ENCODE data around the gene CCDC73.

Gene CCDC73

GRCh38 chr11:32562839-32563599 lies 231.4 kb downstream of the CCDC73 start:
- Histone ChIP-seq H3K4me1 (ENCODE audit: control insufficient read depth in 1 of 2, insufficient read depth in 2 of 2, low read length in 2 of 2) (no peaks in the 10 kb centered on the region), H3K27ac (ENCODE audit: low read length) (no peak overlapping the region), H3K27me3 (ENCODE audit: low read depth, low read length) (no peaks in the 10 kb centered on the region), H3K36me3 (ENCODE audit: control insufficient read depth in 1 of 2, insufficient read depth in 2 of 2, low read length in 2 of 2) (no peaks in the 10 kb centered on the region), H3K9me3 (ENCODE audit: control insufficient read depth in 1 of 2, low read length in 2 of 2) (no peaks in the 10 kb centered on the region), H3K4me3 (ENCODE audit: low read depth in 1 of 2, low read length in 2 of 2) (no peak overlapping the region)

- no peak overlapping the region for H3K27ac ChIP-seq (ENCODE audit: low read length)
- no peaks in the 10 kb centered on the region for H3K9me3 ChIP-seq (ENCODE audit: control insufficient read depth in 1 of 2, low read length in 2 of 2)
- no peaks in the 10 kb centered on the region for H3K36me3 ChIP-seq (ENCODE audit: control insufficient read depth in 1 of 2, insufficient read depth in 2 of 2, low read length in 2 of 2)
- no peaks in the 10 kb centered on the region for H3K27me3 ChIP-seq (ENCODE audit: low read depth, low read length)
- no peak overlapping the region for H3K4me3 ChIP-seq (ENCODE audit: low read depth in 1 of 2, low read length in 2 of 2)
- H3K4me1 ChIP-seq (ENCODE audit: control insufficient read depth in 1 of 2, insufficient read depth in 2 of 2, low read length in 2 of 2): no peaks in the 10 kb centered on the region
These were observed 232.6 kb downstream of the CCDC73 start for GRCh38 chr11:32561835-32562234.

GRCh38 chr11:32555895-32556294 lies 238.6 kb downstream of the CCDC73 start:
- Histone ChIP-seq H3K27me3 (ENCODE audit: low read depth, low read length) (no peaks in the 10 kb centered on the region), H3K9me3 (ENCODE audit: control insufficient read depth in 1 of 2, low read length in 2 of 2) (no peaks in the 10 kb centered on the region), H3K36me3 (ENCODE audit: control insufficient read depth in 1 of 2, insufficient read depth in 2 of 2, low read length in 2 of 2) (no peaks in the 10 kb centered on the region), H3K4me1 (ENCODE audit: control insufficient read depth in 1 of 2, insufficient read depth in 2 of 2, low read length in 2 of 2) (no peaks in the 10 kb centered on the region), H3K27ac (ENCODE audit: low read length) (no peak overlapping the region), H3K4me3 (ENCODE audit: low read depth in 1 of 2, low read length in 2 of 2) (no peak overlapping the region)

DNA sequence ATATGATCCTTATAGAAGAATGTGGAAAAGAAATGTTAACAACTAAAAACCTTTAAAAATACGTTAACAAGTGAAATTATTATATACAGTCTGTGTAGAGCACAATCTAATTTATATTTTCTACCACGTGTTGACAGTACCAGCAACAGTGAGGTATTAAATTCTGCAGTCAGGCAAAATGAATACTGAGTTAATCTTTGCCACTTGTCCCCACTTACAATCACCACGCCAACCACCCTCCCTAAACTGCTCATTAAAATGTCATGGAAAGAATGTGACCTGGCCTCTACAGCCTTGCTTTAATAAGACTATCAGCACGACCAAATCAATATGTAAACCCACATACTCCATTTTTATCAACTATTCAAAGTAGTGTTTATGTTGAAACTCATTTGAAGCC lies 239.4 kb downstream of the CCDC73 start:
- no peaks in the 10 kb centered on the region for H3K9me3 ChIP-seq (ENCODE audit: control insufficient read depth in 1 of 2, low read length in 2 of 2)
- H3K4me1 ChIP-seq (ENCODE audit: control insufficient read depth in 1 of 2, insufficient read depth in 2 of 2, low read length in 2 of 2): no peaks in the 10 kb centered on the region
- H3K27ac ChIP-seq (ENCODE audit: low read length): no peak overlapping the region
- H3K36me3 ChIP-seq (ENCODE audit: control insufficient read depth in 1 of 2, insufficient read depth in 2 of 2, low read length in 2 of 2): no peaks in the 10 kb centered on the region
- no peak overlapping the region for H3K4me3 ChIP-seq (ENCODE audit: low read depth in 1 of 2, low read length in 2 of 2)
- H3K27me3 ChIP-seq (ENCODE audit: low read depth, low read length): no peaks in the 10 kb centered on the region

Measured in muscle layer of duodenum (tissue), 2 donors.